GM18502 (cell line): ENCODE results near the gene WNT5A.

Experiments
- ATAC-seq: cut with Tn5 transposase; IDR thresholded peaks from one replicate; pipeline ENCODE4 v1.9.1; 2021; ENCODE audit warnings: mild to moderate bottlenecking; ENCODE audit not compliant: unreplicated experiment, poor library complexity

WNT5A gene

DNA sequence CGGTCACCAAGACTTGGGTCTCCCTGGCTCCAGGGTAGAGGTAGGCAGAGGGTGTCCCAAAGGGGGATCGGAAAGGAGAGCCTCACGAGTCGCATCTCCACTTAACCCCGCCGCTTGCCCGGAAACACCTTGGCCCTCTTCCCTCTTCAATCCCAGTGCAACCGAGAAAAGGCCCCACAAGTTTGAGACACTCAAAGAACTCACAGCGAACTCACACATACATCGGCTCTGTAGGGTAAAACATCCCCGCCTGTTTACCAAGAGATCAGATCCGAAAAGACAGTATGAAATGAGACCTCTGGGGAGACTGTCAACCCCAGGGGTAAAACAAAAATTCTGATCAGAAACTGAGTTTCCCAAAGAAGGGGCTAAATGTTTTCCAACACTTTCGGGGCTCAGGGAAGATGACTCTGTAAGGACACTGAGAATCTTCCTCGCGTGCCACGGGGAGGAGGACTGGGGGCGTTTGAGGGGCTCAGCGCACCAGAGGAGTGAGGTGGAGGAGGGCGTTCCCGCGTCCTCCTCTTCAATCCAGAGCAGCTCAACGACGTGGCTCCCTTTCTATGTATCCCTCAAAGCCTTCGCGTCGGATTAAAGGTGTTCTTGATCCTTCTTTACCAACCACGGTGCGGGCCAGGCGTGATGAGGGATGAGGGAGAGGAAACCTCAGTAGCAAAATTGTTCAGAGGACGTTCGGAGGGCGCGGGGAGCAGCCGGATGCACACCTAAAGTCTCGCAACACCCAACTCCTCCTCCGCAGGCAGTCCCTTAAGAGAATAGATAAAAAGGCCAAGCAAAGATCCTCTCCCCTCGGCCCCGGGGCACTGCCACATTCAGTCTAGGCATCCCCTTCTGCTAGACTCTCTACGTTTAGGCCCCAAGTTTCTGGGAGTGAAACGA is 3.7 kb downstream of the WNT5A start:
- ATAC-seq: no peak

DNA sequence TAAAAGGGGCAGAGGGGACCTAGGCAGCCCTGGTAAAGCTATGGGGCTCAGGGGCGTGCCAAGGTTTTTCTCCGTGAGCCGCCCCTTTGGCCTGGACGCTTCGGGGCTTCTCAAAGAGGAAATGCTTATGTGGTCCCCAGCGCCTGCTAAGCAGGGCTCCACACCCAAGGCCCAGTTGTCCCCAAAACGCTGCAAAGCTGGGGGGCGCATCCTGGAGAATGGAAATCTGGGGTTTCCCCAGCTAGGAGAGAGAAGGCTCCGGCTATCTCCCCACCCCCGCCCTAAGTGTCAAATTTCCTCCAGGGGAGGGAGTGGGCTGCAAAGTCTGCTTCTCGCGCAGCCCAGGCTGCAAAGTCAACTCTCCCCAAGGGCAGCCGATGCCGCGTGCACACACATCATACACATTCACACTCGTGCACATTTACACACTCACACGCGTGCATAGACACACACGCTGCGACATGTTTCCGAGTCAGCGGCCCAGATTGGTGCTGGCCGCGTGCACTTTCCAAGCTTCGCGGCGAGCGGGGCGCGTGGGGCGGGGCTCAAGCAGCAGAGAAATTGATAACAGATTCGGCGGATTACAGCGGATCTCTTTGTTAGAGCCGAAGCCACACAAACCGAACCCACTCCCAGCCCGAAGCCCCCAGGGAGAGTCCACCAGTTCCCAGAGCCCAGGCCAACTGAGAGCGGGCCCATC is 4.5 kb downstream of the WNT5A start:
- no peak for ATAC-seq

DNA sequence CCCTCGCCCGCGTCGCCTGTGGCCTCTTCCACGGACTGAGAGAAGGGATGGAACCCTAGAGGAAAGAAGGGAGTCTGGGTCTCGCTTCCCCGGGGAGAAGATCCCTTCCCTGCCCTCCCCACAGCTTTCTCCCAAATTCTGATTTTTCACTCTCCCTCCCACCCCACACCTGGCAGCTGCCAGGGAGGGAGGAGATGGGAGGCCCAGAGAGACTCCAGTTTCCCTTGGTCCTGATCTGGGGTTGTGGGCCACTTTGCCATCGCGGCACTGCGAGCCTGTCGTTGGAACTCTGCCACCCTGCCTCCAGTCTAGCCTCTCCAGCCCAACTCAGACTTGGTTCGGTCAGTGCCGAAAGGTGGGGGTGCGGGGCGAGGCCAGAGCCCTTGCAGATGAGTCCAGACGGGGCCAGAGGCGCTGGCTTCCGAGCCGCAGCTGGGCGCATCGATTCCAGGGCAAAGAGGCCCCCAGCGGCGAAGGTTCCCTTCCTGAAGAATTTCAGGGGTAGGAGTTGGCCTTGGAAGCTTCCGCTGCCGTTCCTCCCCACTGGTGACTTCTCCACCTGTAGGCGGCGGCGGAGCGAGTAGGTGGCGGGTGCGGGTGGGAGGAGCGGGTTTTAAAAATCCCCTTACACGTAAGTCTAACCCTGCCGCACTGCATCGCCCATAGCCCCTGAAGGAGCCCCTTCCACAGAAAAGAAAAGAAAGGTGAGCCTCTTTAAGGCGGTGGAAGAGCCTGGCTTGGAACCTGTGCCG is 5.2 kb downstream of the WNT5A start:
- ATAC-seq: no peak

DNA sequence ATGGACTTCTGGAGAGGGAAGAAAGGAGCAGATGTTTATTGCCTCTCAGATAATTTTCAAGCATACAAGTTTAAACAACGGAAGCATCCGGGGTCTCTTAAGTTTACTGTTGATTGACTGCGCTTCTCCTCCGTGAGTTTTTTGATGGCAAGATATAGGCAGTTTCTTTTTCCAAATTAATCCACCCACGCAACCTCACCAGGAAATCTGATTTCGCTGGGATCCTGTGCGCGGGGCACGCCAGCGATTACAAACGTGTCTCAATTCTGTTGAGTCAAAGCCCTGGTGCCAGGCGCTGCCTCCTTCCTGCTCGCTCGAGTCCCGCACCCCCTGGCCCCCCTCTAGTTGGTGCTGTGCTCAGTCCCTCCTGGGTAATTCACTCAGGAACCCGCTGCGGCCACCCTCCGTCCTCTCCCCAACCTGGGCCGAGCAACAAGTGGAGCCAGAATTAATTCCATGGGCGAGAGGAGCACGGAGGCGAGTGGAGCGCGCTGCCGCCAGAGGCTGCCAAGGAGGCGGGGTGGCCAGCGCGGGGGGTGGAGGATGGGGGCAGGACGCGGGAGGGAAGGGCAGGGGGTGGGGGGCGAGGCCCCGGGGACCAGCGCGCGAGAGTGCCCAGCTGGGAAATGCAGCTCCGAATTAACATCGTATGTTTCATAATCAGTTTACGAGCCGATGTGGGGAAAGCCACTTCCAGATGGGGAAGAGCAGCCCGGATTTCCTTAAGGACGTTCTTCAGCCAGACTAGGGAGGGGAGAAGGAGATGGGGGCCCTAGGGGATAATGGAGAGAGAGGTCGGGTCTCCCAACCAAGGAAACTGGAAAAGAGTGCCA is 6.0 kb downstream of the WNT5A start:
- no peak for ATAC-seq

- ATAC-seq: no peak
These were observed 9.5 kb downstream of the WNT5A start for GRCh38 chr3:55477306-55478303.

DNA sequence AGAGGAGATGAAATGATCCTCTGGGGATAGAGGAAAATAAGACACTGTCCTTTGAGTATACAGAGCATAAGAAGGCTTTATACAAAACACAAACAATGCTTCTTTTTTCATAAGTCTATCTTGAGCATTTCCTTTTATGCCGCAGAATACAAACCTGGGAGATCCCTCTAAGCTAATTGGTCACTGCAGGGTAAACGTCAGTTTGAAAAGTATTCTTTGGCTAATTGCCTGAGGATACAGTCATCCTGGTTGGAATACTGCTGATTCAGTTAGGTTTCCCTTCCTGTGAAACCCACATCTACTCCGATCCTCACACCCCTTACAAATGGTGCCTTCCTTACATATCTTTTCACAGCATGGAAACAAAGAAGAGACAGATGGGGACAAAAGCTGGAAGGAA is 10.6 kb downstream of the WNT5A start:
- ATAC-seq: no peak

DNA sequence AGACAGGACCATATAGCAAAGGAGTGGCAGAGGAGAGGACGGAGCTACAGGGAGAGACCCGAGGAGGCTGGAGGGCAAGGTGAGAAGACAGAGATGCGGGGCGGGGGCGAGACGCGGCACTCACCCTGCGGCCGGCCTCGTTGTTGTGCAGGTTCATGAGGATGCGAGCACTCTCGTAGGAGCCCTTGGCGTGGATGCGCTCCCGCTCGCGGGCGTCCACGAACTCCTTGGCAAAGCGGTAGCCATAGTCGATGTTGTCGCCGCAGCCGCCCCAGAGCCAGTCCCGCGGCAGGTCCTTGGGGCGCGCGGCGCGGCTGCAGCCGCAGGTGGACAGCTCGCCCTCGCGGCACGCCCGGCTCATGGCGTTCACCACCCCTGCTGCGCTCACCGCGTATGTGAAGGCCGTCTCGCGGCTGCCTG is 12.9 kb downstream of the WNT5A start:
- no peak for ATAC-seq

GRCh38 chr3:55473788-55474187 is 13.3 kb downstream of the WNT5A start:
- ATAC-seq: no peak

- no peak for ATAC-seq
These were observed 15.4 kb downstream of the WNT5A start for GRCh38 chr3:55471522-55472280.

DNA sequence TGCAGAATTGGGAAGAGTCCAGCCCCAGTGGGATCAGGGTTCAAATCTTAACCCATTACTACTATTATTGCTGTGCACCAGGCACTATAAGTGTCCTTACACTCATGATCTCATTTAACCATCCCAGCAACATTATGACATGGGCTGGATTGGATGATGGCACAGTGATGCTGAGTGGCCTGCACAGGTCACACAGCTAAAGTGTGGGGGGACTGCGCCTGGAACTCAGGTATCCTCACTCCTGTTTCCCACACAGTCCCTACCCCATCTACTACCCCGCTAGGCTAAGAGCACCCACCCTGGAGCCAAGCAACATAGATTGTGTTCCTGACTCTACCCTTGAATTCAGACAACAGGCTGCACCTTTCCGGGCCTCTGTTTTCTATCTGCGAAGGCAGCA is 16.0 kb downstream of the WNT5A start:
- ATAC-seq: no peak

- ATAC-seq: no peak
These were observed 17.1 kb downstream of the WNT5A start for GRCh38 chr3:55469957-55470526.

DNA sequence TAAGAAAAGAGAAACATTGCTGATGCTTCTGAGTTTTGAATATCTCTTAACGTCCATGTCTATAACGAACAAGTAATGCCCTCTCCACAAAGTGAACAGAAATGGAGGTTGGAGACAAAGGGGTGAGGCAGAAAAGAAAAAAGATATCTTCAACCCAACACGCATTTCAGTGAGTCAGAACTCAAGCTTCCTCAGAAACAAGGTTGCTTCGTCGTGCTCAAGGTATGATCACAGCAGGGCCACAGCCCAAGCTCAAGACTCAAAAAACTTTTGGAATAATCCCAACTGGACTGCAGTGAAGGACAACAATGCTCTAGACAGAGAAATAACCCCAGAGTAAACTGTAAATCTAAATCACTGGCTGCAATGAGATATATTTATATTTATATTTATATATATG is 18.9 kb downstream of the WNT5A start:
- no peak for ATAC-seq

DNA sequence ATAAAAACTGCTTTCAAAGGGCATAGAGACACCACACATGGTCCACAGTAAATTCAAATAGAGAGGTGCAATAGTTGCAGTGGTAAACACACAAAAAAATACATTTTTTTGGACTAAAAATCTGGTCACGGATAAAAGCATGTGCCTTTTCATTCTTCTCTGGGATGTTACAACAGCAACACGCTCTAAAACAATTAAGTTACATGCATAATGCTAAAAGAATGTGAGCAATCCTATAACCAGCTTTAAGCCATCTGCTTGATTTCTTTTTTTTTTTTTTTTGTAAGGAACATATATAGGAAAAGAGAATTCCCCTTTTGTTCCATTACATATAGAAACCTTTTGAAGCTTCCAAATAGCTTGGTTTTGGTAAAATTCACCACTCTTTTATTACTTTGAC is 20.0 kb downstream of the WNT5A start:
- ATAC-seq: no peak

DNA sequence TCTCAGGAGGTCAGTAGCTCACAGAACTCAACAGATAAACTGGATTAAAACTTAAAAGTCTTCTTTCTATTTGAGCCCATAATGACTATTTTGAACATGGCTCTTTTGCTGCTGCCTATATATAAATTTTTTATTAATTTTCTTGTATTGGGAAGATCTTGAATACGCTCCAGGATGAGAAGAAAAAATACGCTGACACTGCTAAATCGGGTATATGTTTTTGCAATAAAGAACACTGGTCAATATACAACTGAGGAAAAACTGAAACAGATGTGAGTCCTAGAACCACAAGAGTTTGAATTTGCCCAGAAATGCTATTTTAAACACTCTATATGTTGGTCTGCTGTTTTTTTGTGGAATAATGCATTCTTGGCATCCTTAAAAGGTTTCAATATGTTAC is 20.6 kb downstream of the WNT5A start:
- no peak for ATAC-seq

GRCh38 chr3:55461896-55462295 is 25.2 kb downstream of the WNT5A start:
- ATAC-seq: no peak

DNA sequence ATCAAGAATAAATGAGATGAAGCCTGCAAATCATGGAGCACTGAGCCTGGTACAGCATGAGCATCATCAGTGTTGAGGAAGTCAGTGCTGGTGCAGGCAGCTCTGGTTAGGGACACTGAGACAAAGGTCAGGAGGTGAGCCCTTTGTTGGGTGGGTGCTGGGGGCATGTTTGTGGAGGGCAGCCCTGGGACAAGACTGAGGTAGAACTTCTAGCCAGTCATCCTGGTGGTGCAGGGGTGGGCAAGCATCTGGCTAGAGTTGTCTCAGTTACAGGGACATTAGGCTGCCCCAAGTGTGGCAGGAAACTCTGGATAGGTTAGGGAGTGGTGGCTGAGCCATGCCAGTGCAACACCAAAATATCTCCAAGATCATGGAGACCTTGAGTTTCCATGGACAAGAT is 27.3 kb downstream of the WNT5A start:
- no peak for ATAC-seq

DNA sequence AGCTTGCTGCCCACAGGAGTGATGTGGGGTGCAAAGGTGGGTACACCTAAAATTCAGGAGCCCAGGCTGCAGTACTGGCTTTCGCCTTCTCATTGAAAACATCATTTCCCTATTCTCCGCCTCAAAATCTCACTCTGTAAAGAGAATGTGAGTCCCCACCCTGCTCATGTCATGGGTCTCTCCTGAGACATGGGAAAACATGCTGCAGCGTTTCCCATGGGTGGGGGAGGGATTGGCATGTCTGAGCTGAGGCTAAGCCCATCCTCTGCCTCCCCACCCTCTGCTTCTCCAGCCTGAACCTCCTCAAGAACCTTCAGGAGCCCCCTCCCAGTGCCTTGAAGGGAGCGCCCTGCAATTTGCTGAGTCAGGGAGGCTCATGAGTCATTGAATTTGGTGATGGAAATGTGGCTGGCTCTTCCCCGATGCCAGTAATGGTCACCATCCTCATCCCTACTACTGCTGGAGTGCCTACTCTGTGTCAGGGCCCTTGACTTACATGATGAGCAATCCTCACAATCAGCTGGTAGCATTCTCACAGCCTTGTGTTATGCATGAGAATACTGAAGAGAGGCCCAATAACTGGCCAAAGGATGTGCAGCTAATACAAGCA is 28.8 kb downstream of the WNT5A start:
- ATAC-seq: no peak

DNA sequence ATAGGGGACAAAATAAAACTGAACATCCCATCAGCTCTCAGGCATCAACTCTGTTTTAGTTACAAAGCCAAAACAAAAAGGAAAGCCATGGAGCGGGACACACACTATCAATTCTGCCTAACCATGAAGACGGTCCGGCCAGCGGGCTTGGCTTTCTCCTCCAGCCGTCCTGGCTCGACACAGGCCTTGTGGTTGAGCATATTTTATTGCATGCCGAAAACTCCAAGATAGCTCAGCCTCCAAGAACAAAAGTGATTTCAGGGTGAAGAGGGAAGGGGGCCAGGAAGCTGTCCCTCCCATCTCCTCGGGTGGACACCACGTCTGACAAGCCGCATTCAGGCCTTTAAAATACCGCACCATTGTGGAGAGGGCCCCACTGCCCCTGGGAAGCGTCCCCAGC is 31.2 kb downstream of the WNT5A start:
- ATAC-seq: no peak
